ENCODE data around the gene PTCD3. TPM values are rescaled to one million over a fixed set of nuclear protein-coding genes. Genes with fewer than 3 reads are reported as not detected.

Gene PTCD3
- total RNA-seq, 2 donors from 2014 or later = 184 to 191 TPM

GRCh38 chr2:86068648-86069047, 37.4 kb upstream of the PTCD3 start:
- H3K36me3 ChIP-seq (ENCODE audit: control insufficient read depth, insufficient read depth, low read length) = peaks cover 95% of the 10 kb centered on the region

DNA sequence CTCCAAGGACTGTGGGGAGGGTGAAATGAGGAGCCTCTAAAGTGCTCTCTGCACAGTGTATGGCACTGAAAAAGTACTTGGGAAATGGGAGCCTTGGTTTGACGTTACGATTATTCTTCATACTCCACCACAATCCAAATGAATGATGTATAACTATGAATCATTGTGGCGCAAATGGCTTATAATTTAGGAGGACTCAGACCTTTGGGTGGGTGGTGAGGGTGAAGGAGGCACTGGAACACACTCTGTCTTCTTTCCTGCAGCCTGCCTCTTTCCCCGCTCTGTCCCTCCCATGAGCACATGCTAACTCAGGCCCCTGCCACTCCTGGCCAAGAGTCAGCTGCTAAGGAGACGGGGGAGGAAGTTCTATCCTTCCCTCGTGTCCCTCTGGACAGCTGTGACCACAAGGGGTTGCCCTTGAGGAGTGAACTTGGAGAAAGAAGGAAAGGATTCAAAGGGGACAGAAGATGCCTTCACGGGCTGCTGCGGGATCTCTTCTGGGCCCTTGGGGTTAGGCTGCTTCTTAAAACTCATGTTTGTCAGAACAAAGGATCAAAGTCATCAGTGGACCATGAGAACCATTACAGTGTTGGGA, 36.8 kb upstream of the PTCD3 start:
- WGBS, 2 experiments (ENCODE audit: insufficient coverage in 1 of 2, insufficient read length in 1 of 2) = 81 to 98% methylated on average over 3 to 6 of the region's 8 CpGs
- Mint-ChIP-seq H3K27me3 (ENCODE audit: insufficient read depth) (no peaks in the 10 kb centered on the region), H3K36me3 (ENCODE audit: low read depth) (peaks cover 78% of the 10 kb centered on the region), H3K27ac (peak overlapping the region; percentile 45), H3K4me1 (no peaks in the 10 kb centered on the region), H3K4me3 (no peak overlapping the region), H3K9me3 (peaks cover 7% of the 10 kb centered on the region)
- Histone ChIP-seq H3K36me3 (ENCODE audit: control insufficient read depth, insufficient read depth, low read length) (peaks cover 95% of the 10 kb centered on the region), H3K4me1 (ENCODE audit: control insufficient read depth, insufficient read depth, low read length) (no peaks in the 10 kb centered on the region), H3K9me3 (ENCODE audit: control insufficient read depth, low read length) (peaks cover 3% of the 10 kb centered on the region), H3K27me3 (ENCODE audit: control insufficient read depth, insufficient read depth, low read length, poor library complexity, severe bottlenecking) (no peaks in the 10 kb centered on the region), H3K9ac (ENCODE audit: extremely low read depth, low read length, poor library complexity, severe bottlenecking) (no peak overlapping the region), H3K27ac (ENCODE audit: low read depth, low read length) (no peak overlapping the region), H3K4me3 (ENCODE audit: low read length) (no peak overlapping the region)
- no peak for DNase-seq
- TF ChIP-seq CTCF (conservative IDR thresholded peaks at IDR 0.05) = peak; percentile 45

More at GRCh38 chr2:86068648-86069047, 37.4 kb upstream of the PTCD3 start:
- Mint-ChIP-seq H3K9me3 (peaks cover 12% of the 10 kb centered on the region), H3K4me1 (no peaks in the 10 kb centered on the region), H3K27me3 (ENCODE audit: insufficient read depth) (no peaks in the 10 kb centered on the region), H3K36me3 (ENCODE audit: low read depth) (peaks cover 79% of the 10 kb centered on the region), H3K27ac (no peak overlapping the region), H3K4me3 (no peak overlapping the region)
- H3K9me3 ChIP-seq (ENCODE audit: control insufficient read depth, low read length) = peaks cover 9% of the 10 kb centered on the region
- no peak for TF ChIP-seq CTCF (conservative IDR thresholded peaks at IDR 0.05)
- H3K4me1 ChIP-seq (ENCODE audit: control insufficient read depth, insufficient read depth, low read length) = no peaks in the 10 kb centered on the region
- no peak for DNase-seq
- no peak overlapping the region for H3K4me3 ChIP-seq (ENCODE audit: low read length)
- no peak overlapping the region for H3K27ac ChIP-seq (ENCODE audit: low read depth, low read length)
- H3K27me3 ChIP-seq (ENCODE audit: control insufficient read depth, insufficient read depth, low read length, poor library complexity, severe bottlenecking) = no peaks in the 10 kb centered on the region
- H3K9ac ChIP-seq (ENCODE audit: extremely low read depth, low read length, poor library complexity, severe bottlenecking) = no peak overlapping the region
- WGBS, 2 experiments (ENCODE audit: insufficient coverage in 1 of 2, insufficient read length in 1 of 2) = 95 to 97% methylated on average over 4 to 5 of the region's 5 CpGs

- WGBS, 2 experiments (ENCODE audit: insufficient coverage in 1 of 2, insufficient read length in 1 of 2) = 94 to 100% methylated on average over 14 to 16 of the region's 16 CpGs
- Histone ChIP-seq H3K4me1 (ENCODE audit: control insufficient read depth, insufficient read depth, low read length) (no peaks in the 10 kb centered on the region), H3K9ac (ENCODE audit: extremely low read depth, low read length, poor library complexity, severe bottlenecking) (no peak overlapping the region), H3K9me3 (ENCODE audit: control insufficient read depth, low read length) (no peaks in the 10 kb centered on the region), H3K36me3 (ENCODE audit: control insufficient read depth, insufficient read depth, low read length) (peaks cover 95% of the 10 kb centered on the region), H3K27me3 (ENCODE audit: control insufficient read depth, insufficient read depth, low read length, poor library complexity, severe bottlenecking) (no peaks in the 10 kb centered on the region), H3K4me3 (ENCODE audit: low read length) (no peak overlapping the region), H3K27ac (ENCODE audit: low read depth, low read length) (no peak overlapping the region)
- no peaks in the 10 kb centered on the region for H3K4me1 Mint-ChIP-seq
- TF ChIP-seq CTCF (conservative IDR thresholded peaks at IDR 0.05) = no peak
- H3K36me3 Mint-ChIP-seq (ENCODE audit: low read depth) = peaks cover 77% of the 10 kb centered on the region
- H3K27me3 Mint-ChIP-seq (ENCODE audit: insufficient read depth) = no peaks in the 10 kb centered on the region
- no peak for DNase-seq
- H3K4me3 Mint-ChIP-seq = no peak overlapping the region
- peak overlapping the region; percentile 39 for H3K27ac Mint-ChIP-seq
- H3K9me3 Mint-ChIP-seq = peaks cover 7% of the 10 kb centered on the region
These were observed 36.2 kb upstream of the PTCD3 start for GRCh38 chr2:86069783-86070339.
